Hippocampal formation (tissue), 2 donors: ENCODE measurements around the gene MYO1D.

Experiments used
- DNase-seq, 2 donors: peaks; one replicate each; lab custom pipeline; 2025; lab: John Stamatoyannopoulos, UW

MYO1D gene

GRCh38 chr17:32568705-32569104, 308.2 kb downstream of the MYO1D start:
- no peak for DNase-seq

GRCh38 chr17:32567511-32567910, 309.4 kb downstream of the MYO1D start:
- no peak for DNase-seq

GRCh38 chr17:32567086-32567485, 309.8 kb downstream of the MYO1D start:
- DNase-seq: no peak

DNA sequence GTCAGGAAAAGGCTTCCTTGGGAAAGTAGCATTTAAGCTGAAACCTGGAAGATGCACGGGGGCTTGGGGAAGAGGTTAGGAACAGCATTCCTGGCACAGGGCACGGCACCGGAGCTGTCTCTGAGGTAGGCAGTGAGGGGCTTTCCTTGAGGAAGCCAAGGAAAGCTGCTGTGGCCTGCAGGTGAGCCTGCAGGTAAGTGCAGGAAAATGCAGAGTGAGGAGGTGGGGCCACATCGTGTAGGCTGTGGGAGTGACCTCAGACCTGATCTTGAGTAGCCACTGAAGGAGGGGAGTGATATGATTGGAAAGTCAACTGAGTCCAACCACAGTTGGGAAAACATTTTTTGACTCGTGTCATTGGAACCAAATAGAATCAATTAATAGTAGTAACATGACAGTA, 310.6 kb downstream of the MYO1D start:
- no peak for DNase-seq

DNA sequence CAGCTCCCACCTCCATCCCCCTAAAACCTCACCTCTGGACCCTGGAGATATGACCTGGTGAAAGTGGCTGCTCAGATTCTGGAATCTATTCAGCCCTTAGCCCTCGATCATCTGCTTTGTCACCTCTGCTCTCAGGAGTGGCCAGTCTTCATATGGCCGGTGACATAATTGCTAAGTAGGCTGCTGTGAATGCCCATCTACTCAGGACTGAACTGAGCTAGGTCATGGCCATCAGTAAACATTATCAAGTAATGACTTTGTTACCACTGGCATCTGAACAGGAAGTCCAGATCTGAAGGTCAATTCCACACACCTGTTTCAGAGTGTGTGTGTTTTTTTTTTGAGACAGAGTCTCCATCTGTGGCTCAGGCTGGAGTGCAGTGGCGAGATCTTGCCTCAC, 311.5 kb downstream of the MYO1D start:
- no peak for DNase-seq

GRCh38 chr17:32564325-32564724, 312.6 kb downstream of the MYO1D start:
- DNase-seq: no peak

- DNase-seq: no peak
Measured at GRCh38 chr17:32563583-32563982, 313.3 kb downstream of the MYO1D start.

DNA sequence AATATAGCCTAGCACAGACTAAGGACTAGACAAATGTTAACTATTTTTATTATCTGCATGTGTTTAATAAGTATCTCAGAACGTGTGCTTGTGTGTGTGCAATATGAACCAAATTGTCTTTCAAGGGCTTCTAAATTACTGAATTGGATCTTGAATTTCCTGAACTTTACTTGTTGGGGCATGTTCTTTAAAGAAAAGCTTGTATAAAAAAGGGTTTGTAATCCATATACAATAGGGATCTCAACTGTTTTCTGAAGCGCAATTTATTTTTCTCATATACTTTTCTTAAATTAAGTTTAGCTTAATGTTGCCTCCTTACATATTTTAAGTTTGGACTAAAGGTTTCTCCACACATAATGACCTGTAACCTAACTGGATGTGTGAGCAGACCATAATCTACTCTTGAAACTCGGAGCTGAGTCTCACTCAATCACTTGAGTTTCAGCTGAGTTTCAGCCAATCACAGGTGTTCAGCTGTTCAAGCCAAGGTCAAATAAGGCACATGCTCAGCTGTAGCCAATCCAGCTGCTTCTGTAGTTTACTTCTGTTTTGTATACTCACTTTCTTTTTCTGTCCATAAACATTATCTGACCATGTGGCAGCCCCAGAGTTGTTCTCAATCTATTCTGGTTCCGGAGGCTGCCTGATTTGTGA, 317.8 kb downstream of the MYO1D start:
- no peak for DNase-seq

GRCh38 chr17:32558326-32558955, 318.5 kb downstream of the MYO1D start:
- no peak for DNase-seq

GRCh38 chr17:32555611-32556310, 321.2 kb downstream of the MYO1D start:
- DNase-seq: no peak

GRCh38 chr17:32553168-32553567, 323.8 kb downstream of the MYO1D start:
- no peak for DNase-seq

DNA sequence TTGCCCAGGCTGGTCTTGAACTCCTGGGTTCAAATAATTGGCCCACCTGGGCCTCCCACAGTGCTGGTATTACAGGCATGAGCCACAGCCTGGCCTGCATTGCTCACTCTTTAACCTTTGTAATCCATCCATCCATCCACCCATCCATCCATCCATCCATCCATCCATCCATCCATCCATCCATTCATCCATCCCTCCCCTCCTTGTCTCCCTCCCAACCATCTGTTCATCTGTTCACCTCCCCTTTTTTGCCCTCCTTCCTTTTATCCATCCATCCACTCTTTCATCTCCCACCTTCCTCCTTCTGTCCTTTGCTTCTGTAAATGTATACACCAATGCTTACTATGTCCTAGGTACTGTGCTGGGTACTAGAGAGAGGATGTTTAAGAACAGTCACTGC, 324.6 kb downstream of the MYO1D start:
- DNase-seq: no peak

DNA sequence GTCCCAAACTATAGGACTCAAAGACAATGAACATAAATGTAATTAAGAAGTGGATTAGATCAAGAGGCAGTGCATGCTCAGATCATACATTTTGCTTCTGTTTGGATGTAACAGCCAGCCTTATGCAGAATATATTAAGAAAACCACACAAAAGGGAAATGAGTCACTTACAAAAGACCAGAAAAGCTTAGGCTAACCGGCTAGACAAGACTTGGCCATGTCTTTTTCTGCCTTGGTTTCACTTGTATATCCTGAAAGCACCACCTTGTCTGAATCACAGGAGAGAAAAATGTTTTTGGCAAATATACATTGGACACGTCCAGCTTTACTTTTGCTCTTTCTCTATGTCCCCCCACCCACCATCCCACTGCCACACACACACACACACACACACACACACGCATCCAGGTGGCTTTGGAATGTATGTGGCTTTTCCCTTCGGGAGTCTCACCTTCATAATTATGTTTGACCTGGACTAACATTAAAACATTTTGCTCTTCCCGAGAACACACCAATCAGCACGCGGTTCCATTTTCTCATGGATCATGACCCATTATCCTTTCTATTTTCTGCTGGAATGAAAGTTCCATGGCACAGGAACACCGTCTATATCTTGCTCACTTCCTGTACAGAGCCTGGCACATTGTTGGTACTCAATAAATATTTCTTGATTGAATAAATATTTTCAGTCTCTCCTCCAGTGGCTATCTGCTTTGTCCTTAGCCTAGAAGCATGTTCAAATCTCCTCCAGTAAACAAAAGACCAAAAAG, 325.6 kb downstream of the MYO1D start:
- no peak for DNase-seq

- no peak for DNase-seq
Measured at GRCh38 chr17:32549559-32549958, 327.4 kb downstream of the MYO1D start.

GRCh38 chr17:32546031-32546444, 330.9 kb downstream of the MYO1D start:
- DNase-seq: peak; percentile 54 to 78

DNA sequence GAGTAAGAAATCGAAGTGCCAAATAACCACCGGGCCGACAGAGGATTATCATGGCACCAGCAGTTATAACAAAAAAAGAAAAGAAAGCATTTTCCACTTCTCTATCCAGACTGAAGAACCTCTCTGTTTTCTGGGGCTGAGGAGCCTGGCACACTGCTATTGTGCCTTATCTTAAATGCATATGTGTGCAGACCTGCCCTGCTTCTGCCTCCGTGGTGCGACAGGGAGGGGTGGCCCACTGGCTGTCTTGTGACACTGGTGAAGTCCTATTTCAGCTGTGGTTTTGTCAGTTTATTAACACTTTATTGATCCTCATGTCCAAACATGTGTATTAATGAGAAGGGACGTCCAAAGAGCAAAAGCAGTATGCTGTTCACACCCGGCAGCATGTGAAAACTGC, 334.7 kb downstream of the MYO1D start:
- DNase-seq: no peak

DNA sequence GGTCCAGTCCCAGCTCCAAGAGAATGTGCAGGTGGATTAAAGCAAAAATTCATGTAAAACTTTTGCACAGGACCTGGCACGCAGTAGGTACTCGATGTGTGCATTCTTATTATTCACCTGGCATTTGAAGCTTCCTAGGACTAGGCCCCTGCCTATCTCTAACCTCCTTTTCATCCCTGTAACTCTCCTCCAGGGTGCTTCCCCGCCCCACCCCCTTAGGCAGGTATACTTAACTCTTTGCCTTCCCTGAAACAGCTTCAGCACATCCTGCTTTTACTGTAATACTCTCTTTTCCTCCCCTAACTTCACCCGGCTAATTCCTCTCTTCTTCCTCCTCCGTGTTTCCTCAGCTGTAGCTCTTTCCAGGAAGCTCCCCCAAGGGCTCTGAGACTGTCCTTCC, 335.3 kb downstream of the MYO1D start:
- no peak for DNase-seq

DNA sequence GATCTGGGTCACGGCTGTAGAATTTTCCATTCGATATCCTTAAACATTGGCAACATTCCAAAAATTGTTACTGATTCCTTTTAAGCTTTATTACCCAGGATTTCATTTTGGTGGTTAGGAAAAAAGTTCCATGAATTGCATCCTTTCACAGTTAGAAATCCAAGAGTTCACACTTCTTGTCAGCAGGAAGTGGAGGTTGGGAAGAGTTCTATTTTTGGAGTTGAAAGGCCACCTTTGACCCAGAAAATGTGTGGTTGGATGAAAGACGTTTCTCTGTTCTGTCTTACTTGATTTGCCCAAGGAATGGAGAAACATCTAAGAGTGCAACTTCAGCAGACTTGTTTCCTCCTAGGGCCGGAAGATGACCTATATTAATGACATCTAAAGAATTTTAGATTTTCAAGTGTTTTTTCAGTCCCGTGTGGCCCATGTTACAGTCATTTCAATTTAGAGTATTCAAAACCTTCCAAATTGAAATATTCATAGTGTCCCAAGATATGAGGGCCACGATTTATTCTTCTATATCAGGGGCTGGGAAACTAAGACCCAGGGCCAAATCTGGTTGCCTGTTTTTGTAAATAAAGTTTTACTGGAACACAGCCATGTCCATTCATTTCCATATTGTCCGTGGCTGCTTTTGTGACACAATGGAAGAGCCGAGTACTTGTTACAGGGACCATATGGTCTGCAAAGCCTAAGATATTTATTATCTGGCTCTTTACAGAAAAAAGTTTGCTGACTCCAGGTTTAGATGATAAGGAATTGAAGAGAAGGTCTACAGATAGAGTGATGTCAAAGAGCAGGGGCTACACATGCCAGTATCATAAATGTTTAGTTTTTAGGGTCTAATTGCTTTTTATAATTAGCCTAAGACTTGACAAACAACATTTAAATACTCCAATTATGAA, 339.9 kb downstream of the MYO1D start:
- DNase-seq: no peak

DNA sequence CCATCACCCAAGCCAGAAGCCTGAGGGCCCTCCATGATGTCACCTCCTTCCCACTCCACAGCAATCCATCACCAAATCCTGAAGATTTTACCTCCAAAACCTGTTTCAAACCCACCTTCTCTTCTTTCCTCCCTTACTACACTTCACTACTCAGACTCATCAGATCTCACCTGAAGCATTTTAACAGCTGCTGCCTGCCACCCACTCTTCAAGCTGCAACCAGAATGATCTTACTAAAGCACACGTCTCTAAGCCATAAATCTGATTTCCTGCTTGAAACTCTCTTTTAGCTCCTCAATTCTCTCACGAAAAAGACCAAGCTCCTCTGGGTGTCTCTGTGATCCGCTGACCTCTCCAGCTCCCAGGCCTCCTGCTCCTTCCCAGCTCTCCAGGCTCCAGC, 343.6 kb downstream of the MYO1D start:
- DNase-seq: no peak

GRCh38 chr17:32529604-32530003, 347.3 kb downstream of the MYO1D start:
- DNase-seq: no peak

DNA sequence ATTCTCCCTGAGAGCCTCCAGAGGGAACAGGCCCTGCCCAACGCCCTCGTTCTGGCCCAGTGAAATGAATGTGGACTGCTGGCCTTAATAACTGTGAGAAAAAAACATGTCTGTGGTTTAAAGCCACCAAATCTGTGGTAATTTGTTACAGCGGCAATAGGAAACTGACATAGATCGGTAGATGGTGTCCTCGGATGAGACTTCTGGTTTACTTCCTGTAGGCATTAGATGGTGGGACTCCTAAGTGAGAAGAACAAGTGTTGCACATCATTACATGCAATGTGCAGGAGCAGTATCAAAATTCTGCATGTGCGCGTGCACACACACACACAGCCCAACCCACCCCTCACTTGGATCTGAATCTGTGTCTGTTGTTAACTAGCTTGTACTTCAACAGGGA, 348.1 kb downstream of the MYO1D start:
- no peak for DNase-seq

GRCh38 chr17:32527146-32527545, 349.8 kb downstream of the MYO1D start:
- no peak for DNase-seq
